Activated CD4-positive, alpha-beta T cell treated with anti-CD3 and anti-CD28 coated beads, Interleukin-2, amount 50 U/mL, for 1 hour (primary cell): ENCODE data around the gene ALG5.

Experiments used
- DNase-seq: peaks from one replicate; pipeline ENCODE4 v3.0.0-alpha.2; 2020

ALG5 gene

DNA sequence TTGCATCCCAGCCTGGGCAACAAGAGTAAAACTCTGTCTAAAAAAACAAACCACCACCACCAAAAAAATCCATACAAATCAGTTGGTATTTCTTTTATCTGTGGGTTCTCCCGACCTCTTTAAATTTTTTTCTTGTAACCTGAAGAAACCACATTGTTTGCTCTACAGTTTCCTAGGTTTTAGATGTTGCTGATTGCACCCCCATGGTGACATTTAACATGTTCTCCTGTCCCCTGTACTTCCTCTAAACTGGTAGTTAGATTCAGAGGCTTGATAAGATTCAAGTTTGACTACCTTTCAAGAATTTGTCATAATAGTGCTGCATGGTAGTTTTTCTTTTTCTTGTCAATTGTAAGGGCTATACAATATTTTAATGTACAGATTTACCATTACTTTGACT is 24.0 kb downstream of the ALG5 start:
- DNase-seq, result no peak

GRCh38 chr13:36973621-36974295 is 25.4 kb downstream of the ALG5 start:
- DNase-seq, result no peak

DNA sequence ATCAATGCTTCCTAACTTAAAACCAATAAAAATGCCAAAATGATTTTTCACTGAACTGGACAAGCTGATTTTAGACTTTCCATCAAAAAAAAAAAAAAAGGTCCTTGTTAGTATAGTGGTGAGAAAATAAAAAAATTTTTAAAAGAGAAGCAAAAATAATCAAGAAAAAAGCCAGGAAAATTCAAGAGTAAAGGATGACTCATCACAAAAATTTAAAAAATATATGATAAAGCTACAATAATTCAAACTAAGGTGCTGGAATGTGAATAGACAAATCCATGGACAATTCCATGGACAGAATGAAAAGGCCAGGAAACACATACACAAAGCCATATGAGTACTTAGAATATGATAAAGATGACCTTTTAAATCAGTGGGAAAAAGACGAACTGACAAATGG is 26.1 kb downstream of the ALG5 start:
- no peak for DNase-seq

- DNase-seq, result no peak
Observed at GRCh38 chr13:36966404-36966803, 32.7 kb downstream of the ALG5 start.

GRCh38 chr13:36965767-36966166 is 33.4 kb downstream of the ALG5 start:
- DNase-seq, result no peak

- no peak for DNase-seq
Observed at GRCh38 chr13:36959456-36960116, 39.6 kb downstream of the ALG5 start.

DNA sequence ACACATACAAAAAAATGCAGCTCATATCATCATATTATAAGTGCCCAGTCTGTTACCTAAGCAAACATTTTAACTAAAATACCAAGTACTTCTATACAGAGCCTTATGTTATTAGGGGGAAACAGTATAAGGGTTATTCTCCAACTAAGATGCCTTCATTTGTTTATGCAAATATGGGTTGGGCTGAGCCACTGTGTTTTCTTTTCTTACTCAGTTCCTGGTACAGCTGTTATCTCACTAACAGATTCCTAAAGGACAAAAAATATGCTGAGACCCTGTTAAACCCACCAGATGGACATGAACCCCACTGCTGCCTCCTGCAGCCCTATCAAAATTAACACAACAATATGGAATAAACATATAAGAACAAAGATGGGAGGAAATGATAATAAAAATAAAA is 44.6 kb downstream of the ALG5 start:
- DNase-seq, result no peak

- no peak for DNase-seq
Observed at GRCh38 chr13:36950920-36951319, 48.2 kb downstream of the ALG5 start.

DNA sequence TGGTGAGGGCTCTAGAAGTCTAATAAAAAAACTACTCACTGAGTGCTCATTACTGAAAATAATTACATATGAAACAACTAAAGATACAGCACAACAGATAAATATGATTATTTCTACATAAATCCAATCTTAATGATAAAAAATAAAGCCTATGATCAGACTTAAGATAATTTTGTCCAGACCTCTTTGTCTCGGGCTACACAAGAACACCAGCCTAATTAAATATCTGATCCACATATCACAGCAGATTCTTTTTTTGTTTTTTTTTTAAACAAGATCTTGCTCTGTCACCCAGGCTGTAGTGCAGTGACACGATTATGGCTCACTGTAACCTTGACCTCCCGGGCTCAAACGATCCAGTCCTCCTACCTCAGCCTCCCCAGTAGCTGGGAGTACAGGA is 48.8 kb downstream of the ALG5 start:
- DNase-seq, result no peak

- no peak for DNase-seq
Observed at GRCh38 chr13:36945078-36945477, 54.1 kb downstream of the ALG5 start.

DNA sequence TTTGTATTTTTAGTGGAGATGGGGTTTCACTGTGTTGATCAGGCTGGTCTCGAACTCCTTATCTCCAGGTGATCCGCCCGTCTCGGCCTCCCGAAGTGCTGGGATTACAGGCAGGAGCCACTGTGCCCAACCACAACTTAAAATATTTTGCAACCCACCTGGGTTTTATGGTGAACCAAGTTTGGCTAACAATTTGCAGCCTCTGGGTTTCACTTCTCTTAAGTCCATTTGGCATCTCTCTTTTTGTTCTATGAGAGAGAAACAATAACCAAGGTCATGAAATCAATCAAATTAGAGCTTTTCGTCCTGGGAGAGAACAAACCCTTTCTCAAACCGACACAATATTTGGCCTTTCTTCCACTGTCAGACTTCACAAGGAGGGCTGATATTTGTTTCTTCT is 73.5 kb downstream of the ALG5 start:
- no peak for DNase-seq

DNA sequence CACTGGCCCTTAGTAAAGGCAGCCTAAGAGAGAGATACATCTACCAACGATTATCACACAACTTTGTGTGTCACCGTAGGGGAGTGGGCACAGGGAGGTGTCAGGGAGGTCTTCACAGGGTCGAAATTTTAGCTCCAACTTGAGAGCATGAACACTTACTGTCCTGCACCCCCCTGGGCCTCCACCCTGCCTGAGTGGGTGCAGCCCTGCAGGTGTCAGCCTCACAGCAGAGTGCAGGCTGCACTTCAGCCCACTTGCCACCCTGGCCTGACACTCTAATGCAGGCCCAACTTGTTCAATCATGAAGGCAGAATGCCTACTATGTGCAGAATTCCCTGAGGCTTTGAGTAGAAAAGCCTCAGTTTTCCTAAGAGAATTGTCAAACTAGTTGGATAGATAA is 75.1 kb downstream of the ALG5 start:
- DNase-seq, result no peak

DNA sequence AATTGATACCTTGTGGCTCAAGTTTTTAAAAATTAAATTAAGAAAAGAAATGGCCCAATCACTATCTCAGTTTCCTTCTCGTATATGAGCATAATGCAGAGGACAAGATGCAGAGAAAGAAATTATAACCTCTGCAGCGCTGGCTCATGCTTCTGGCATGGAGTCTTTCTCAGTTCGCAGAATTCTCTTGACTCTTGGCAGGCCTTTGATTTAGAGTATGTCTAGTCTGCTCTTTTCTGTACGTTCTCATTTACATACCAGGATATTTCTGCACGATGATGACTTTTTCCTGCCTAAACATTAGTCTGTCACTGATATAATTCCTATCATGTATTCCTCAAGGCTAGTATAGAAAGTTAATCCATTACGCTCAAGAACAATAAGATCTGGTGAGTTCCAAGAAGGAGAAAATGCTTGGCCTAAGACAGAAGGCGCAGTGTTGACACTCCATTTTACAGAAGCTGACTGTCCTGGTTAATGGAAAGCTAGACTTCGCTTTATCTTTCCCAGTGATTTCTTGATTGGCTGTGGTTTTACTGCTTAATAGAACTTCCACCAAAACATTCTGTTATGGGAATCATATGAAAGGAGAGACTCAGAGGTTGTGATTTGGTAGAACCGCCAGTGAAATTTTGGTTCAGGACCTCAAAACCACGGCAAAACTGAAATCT is 77.4 kb downstream of the ALG5 start:
- DNase-seq, result no peak

DNA sequence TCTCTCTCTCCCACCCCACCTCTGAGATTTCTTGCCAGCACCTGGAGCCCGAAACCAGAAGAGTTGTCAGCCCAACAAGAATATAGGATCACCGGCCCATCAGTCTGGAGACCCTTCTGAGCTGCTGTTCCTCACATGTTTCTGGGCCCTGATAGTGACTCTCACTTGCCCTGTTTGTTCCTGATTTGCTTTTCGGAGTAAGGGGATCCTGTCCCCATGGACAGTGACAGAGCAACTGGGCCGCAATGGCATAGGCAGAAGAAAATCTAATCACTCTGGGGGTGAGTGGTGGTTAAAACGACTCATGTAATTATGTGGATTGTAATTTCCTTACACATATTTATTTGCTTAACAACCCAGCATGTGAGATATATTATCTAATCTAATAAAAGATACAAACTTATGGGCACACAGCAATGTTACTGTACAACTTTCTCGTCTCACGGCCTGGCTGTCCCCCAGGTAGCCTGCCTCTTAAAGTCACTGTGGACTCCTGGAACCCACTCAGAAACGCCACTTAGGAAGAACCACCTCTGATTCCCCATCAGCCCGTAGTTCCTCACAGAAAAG is 78.4 kb downstream of the ALG5 start:
- DNase-seq, result no peak

- DNase-seq, result no peak
Observed at GRCh38 chr13:36919833-36920615, 79.1 kb downstream of the ALG5 start, which contains the start of gene SMAD9. Gene SMAD9 (minus strand): TSS chr13:36920238. CDS start chr13:36879689, 40,549 bp downstream.

GRCh38 chr13:36919171-36919832 is 79.8 kb downstream of the ALG5 start:
- DNase-seq, result no peak

GRCh38 chr13:36918246-36919131 is 80.7 kb downstream of the ALG5 start:
- DNase-seq, result no peak

GRCh38 chr13:36917311-36917710 is 81.8 kb downstream of the ALG5 start:
- no peak for DNase-seq

GRCh38 chr13:36915896-36916640 is 83.1 kb downstream of the ALG5 start:
- DNase-seq, result no peak

- no peak for DNase-seq
Observed at GRCh38 chr13:36915106-36915505, 84.0 kb downstream of the ALG5 start.

GRCh38 chr13:36914648-36915047 is 84.5 kb downstream of the ALG5 start:
- no peak for DNase-seq
